Mesothelial cell of epicardium (in vitro differentiated cells): ENCODE measurements around the gene IGFLR1. TPM values are rescaled to one million over a fixed set of nuclear protein-coding genes. Genes with fewer than 3 reads are reported as not detected.

Source experiments
- DNase-seq, 2 experiments: peaks; one replicate each; pipeline ENCODE4 v3.0.0; 2021; ENCODE audit warnings: low spot score in 2 of 2; ENCODE audit not compliant: unreplicated experiment in 2 of 2
- H3K27ac Mint-ChIP-seq: 2 replicates; pipeline ENCODE4 v1.8.0; 2021; ENCODE audit warnings: mixed read lengths
- H3K27me3 Mint-ChIP-seq: 2 replicates; pipeline ENCODE4 v1.8.0; 2021; ENCODE audit warnings: low read depth, mixed read lengths
- H3K36me3 Mint-ChIP-seq: 2 replicates; pipeline ENCODE4 v1.8.0; 2021; ENCODE audit warnings: mixed read lengths
- H3K4me1 Mint-ChIP-seq: 2 replicates; pipeline ENCODE4 v1.8.0; 2021; ENCODE audit warnings: mixed read lengths
- H3K4me3 Mint-ChIP-seq: 2 replicates; pipeline ENCODE4 v1.8.0; 2021; ENCODE audit warnings: mild to moderate bottlenecking, moderate library complexity, mixed read lengths
- H3K9me3 Mint-ChIP-seq: 2 replicates; pipeline ENCODE4 v1.8.0; 2021; ENCODE audit warnings: mixed read lengths
- CTCF ChIP-seq: fragments of 200-600 bp; sonication (generic); IDR thresholded peaks from one replicate; pipeline ENCODE4 v1.5.0; 2021; ENCODE audit warnings: antibody characterized with exemption; ENCODE audit not compliant: unreplicated experiment
- total RNA-seq: library from RNA; stranded (reverse); gene quantifications from 3 replicates; pipeline ENCODE4 v1.2.1, GENCODE V29; 2021

The IGFLR1 gene
- total RNA-seq, 1 donor from 2014 or later: 3.2 TPM

DNA sequence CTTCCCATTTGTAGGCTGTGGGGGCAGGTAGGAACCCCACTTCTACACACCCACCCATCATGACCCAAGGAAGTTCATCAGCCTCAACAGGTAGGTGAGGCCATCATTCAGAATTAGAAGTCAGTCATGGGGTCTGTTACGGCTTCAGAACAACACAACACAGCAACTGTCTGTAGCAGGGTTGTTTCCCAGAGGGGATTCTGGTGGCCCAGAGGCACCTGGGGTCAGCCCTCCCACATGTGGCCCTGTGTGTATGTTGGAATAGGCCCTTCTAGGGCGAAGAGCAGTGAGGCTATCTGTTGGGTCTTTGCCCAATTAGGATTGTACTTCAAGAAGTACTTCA is 3.4 kb downstream of the IGFLR1 start:
- no peak overlapping the region for H3K4me3 Mint-ChIP-seq
- no peak for TF ChIP-seq CTCF
- DNase-seq: no peak

GRCh38 chr19:35738021-35738886 is 4.0 kb downstream of the IGFLR1 start:
- no peak overlapping the region for H3K27ac Mint-ChIP-seq
- H3K4me3 Mint-ChIP-seq: no peak overlapping the region
- no peaks in the 10 kb centered on the region for H3K9me3 Mint-ChIP-seq
- DNase-seq: no peak
- TF ChIP-seq CTCF: no peak
- peaks cover 31% of the 10 kb centered on the region for H3K36me3 Mint-ChIP-seq
- peaks cover 8% of the 10 kb centered on the region for H3K4me1 Mint-ChIP-seq
- H3K27me3 Mint-ChIP-seq: no peaks in the 10 kb centered on the region

More for the DNA sequence above, 3.4 kb downstream of the IGFLR1 start:
- Mint-ChIP-seq H3K27ac (no peak overlapping the region), H3K36me3 (peaks cover 29% of the 10 kb centered on the region), H3K4me1 (peaks cover 8% of the 10 kb centered on the region), H3K9me3 (no peaks in the 10 kb centered on the region), H3K27me3 (no peaks in the 10 kb centered on the region)

DNA sequence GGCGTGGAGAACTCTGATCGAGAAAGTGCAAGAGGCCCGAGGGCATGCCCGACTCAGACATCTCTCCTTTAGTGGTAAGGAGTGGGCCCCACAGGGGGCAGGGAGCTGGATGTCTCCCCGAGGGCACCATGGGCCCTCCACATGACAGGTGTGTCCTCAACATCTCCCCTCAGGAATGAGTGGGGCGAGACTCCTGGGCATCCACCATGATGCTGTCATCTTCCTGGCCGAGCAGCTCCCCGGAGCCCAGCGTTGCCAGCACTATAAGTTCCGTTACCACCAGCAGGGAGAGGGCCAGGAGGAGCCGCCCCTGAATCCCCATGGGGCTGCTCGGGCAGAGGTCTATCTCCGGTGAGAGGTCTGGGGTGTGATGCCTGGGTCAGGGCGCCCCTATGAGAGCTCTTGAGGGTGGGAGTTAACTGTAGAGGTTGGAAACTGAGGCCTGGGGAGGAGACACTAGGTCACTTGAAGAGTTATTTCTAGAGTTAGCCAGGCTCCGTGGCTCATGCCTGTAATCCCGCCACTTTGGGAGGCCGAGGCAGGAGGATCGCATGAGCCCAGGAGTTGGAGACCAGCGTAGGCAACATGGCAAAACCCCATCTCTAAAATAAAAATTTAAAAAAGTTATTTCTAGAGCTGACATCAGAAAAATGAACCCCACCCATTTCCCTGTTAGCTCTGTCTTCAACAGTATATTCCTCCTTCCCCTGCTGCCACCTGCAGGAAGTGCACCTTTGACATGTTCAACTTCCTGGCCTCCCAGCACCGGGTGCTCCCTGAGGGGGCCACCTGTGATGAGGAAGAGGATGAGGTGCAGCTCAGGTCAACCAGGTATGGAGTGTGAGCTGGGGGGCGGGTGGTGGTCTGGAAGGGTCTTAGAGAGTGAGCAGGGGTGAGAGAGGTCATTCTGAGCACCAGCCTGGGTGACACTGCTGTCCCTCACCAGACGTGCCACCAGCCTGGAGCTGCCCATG is 5.1 kb downstream of the IGFLR1 start:
- Mint-ChIP-seq H3K9me3 (no peaks in the 10 kb centered on the region), H3K36me3 (peaks cover 27% of the 10 kb centered on the region), H3K27ac (no peak overlapping the region), H3K27me3 (no peaks in the 10 kb centered on the region), H3K4me3 (no peak overlapping the region), H3K4me1 (peaks cover 7% of the 10 kb centered on the region)
- peak; percentile 25 for TF ChIP-seq CTCF
- no peak for DNase-seq

DNA sequence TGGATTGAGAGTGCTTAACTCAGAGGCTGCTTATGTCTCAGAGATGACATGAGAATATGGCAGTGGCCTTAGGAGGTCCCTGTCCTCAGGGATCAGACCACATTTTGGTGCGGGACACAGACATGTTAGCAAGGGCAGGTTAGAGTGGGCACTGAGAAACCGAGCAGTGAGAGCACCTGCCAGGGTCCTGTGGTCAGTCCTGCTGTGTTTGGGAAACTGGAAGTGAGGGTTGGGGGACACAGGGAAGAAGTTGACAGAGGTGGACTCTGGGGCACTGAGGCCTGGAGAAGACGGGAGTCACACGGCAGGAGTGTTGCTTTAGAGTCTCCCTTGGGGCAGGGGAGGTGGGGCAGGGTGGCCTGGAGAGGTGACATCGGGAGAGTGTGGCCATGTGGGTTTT is 7.4 kb downstream of the IGFLR1 start:
- H3K27me3 Mint-ChIP-seq: no peaks in the 10 kb centered on the region
- peaks cover 1% of the 10 kb centered on the region for H3K4me1 Mint-ChIP-seq
- no peaks in the 10 kb centered on the region for H3K9me3 Mint-ChIP-seq
- peaks cover 41% of the 10 kb centered on the region for H3K36me3 Mint-ChIP-seq
- no peak for TF ChIP-seq CTCF
- H3K27ac Mint-ChIP-seq: no peak overlapping the region
- no peak overlapping the region for H3K4me3 Mint-ChIP-seq
- DNase-seq: no peak

DNA sequence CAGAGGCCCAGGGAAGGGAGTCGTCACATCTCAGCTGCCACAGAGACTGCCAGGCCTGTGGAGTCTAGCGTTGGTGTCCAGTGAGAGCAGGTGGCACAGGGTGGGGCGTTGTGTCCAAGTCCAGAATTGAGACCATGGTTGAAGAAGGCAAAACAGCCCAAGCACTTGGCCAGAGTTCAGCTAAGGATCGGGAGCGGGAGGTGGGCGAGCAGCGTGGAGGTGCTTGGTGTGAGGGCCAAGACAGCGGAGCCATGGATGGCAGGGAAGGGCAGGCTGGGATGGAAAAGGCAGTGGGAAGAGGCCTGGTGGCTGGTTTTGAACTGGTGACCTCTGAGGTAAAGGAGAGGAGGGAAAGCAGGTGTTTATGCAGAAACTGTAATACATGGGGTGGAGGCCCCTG is 8.0 kb downstream of the IGFLR1 start:
- H3K27ac Mint-ChIP-seq: no peak overlapping the region
- DNase-seq: no peak
- H3K36me3 Mint-ChIP-seq: peaks cover 42% of the 10 kb centered on the region
- H3K27me3 Mint-ChIP-seq: no peaks in the 10 kb centered on the region
- no peak overlapping the region for H3K4me3 Mint-ChIP-seq
- no peaks in the 10 kb centered on the region for H3K4me1 Mint-ChIP-seq
- H3K9me3 Mint-ChIP-seq: no peaks in the 10 kb centered on the region
- TF ChIP-seq CTCF: no peak
